ENCODE data around the gene ATG7.

- TF ChIP-seq EZH2 (IDR thresholded peaks at IDR 0.05) (no peak), POLR2AphosphoS5 (IDR thresholded peaks at IDR 0.05; ENCODE audit: borderline replicate concordance, low read depth, low read length) (no peak)
Observed at GRCh38 chr3:11331101-11331500, 58.9 kb downstream of the ATG7 start.

All from SK-N-MC (cell line).